ENCODE data around the gene MFAP2. TPM values are rescaled to one million over a fixed set of nuclear protein-coding genes. Genes with fewer than 3 reads are reported as not detected.

The MFAP2 gene
- total RNA-seq, 4 donors from 2014 or later = 5.4 to 21.7 (median 10.2) TPM

GRCh38 chr1:16992102-16992501 lies 11.7 kb upstream of the MFAP2 start:
- Histone ChIP-seq H3K9me3 (no peaks in the 10 kb centered on the region), H3K4me1 (no peaks in the 10 kb centered on the region), H3K27me3 (no peaks in the 10 kb centered on the region), H3K4me3 (no peak overlapping the region), H3K36me3 (peaks cover 36 to 95% (median 83%) of the 10 kb centered on the region in 4 donors), H3K27ac (replicated peaks in 1 of 4) (no peak overlapping the region)
- intact Hi-C loops (cut with DNase I) = no loop called here
- WGBS = 100% methylated on average over 3 of the region's 12 CpGs
- TF ChIP-seq EP300 (IDR thresholded peaks at IDR 0.05) = no peak
- DNase-seq (ENCODE audit: extremely low spot score) = no peak

GRCh38 chr1:16991571-16991970 lies 11.2 kb upstream of the MFAP2 start:
- H3K4me3 ChIP-seq = no peak overlapping the region
- peaks cover 36 to 95% (median 83%) of the 10 kb centered on the region in 4 donors for H3K36me3 ChIP-seq
- 93% methylated on average over 12 of the region's 12 CpGs for WGBS
- no peak overlapping the region for H3K27ac ChIP-seq (replicated peaks in 1 of 4)
- no peak for DNase-seq (ENCODE audit: extremely low spot score)
- intact Hi-C loops (cut with DNase I) = no loop called here
- TF ChIP-seq CTCF (IDR thresholded peaks at IDR 0.05) = no peak
- no peak for TF ChIP-seq POLR2A (IDR thresholded peaks at IDR 0.05; ENCODE audit: low read depth)
- TF ChIP-seq EP300 (IDR thresholded peaks at IDR 0.05) = no peak
- no peak for TF ChIP-seq POLR2AphosphoS5 (IDR thresholded peaks at IDR 0.05)
- no peaks in the 10 kb centered on the region for H3K9me3 ChIP-seq
- H3K4me1 ChIP-seq = no peaks in the 10 kb centered on the region
- no peaks in the 10 kb centered on the region for H3K27me3 ChIP-seq

- DNase-seq (ENCODE audit: extremely low spot score) = no peak
- Histone ChIP-seq H3K4me3 (no peak overlapping the region), H3K4me1 (peaks cover 3 to 5% (median 3%) of the 10 kb centered on the region in 4 donors), H3K27me3 (no peaks in the 10 kb centered on the region), H3K9me3 (no peaks in the 10 kb centered on the region), H3K36me3 (peaks cover 30 to 91% (median 78%) of the 10 kb centered on the region in 4 donors), H3K27ac (replicated peaks in 1 of 4) (no peak overlapping the region)
- TF ChIP-seq CTCF (IDR thresholded peaks at IDR 0.05) = no peak
- no peak for TF ChIP-seq POLR2A (IDR thresholded peaks at IDR 0.05; ENCODE audit: low read depth)
- TF ChIP-seq POLR2AphosphoS5 (IDR thresholded peaks at IDR 0.05) = no peak
- TF ChIP-seq EP300 (IDR thresholded peaks at IDR 0.05) = no peak
- 90% methylated on average over 12 of the region's 22 CpGs for WGBS
- intact Hi-C loops (cut with DNase I) = no loop called here
Measured at GRCh38 chr1:16989676-16990391, 9.4 kb upstream of the MFAP2 start.

GRCh38 chr1:16988210-16988609 lies 7.8 kb upstream of the MFAP2 start:
- H3K36me3 ChIP-seq = peaks cover 30 to 77% (median 70%) of the 10 kb centered on the region in 4 donors
- peaks cover 8 to 12% (median 11%) of the 10 kb centered on the region in 4 donors for H3K4me1 ChIP-seq
- no peak for TF ChIP-seq POLR2AphosphoS5 (IDR thresholded peaks at IDR 0.05)
- TF ChIP-seq EP300 (IDR thresholded peaks at IDR 0.05) = no peak
- TF ChIP-seq POLR2A (IDR thresholded peaks at IDR 0.05; ENCODE audit: low read depth) = no peak
- TF ChIP-seq CTCF (IDR thresholded peaks at IDR 0.05) = no peak
- no peaks in the 10 kb centered on the region for H3K9me3 ChIP-seq
- no peak for DNase-seq (ENCODE audit: extremely low spot score)
- no peaks in the 10 kb centered on the region for H3K27me3 ChIP-seq
- no peak overlapping the region for H3K27ac ChIP-seq (replicated peaks in 1 of 4)
- WGBS = 90% methylated on average over 12 of the region's 13 CpGs
- intact Hi-C loops (cut with DNase I) = no loop called here
- no peak overlapping the region for H3K4me3 ChIP-seq

- DNase-seq (ENCODE audit: extremely low spot score) = no peak
- no peaks in the 10 kb centered on the region for H3K27me3 ChIP-seq
- no peaks in the 10 kb centered on the region for H3K9me3 ChIP-seq
- no peak overlapping the region for H3K4me3 ChIP-seq
- peaks cover 8 to 12% (median 11%) of the 10 kb centered on the region in 4 donors for H3K4me1 ChIP-seq
- TF ChIP-seq CTCF (IDR thresholded peaks at IDR 0.05) = peak in 1 of 3 experiments; percentile 19
- TF ChIP-seq EP300 (IDR thresholded peaks at IDR 0.05) = no peak
- no peak for TF ChIP-seq POLR2AphosphoS5 (IDR thresholded peaks at IDR 0.05)
- TF ChIP-seq POLR2A (IDR thresholded peaks at IDR 0.05; ENCODE audit: low read depth) = no peak
- H3K36me3 ChIP-seq = peaks cover 30 to 67% (median 61%) of the 10 kb centered on the region in 4 donors
- no peak overlapping the region for H3K27ac ChIP-seq (replicated peaks in 1 of 4)
- 80% methylated on average over 15 of the region's 16 CpGs for WGBS
- intact Hi-C loops (cut with DNase I) = no loop called here
Measured at GRCh38 chr1:16986962-16987361, 6.5 kb upstream of the MFAP2 start.
